ENCODE results near the gene GLIS2. TPM values are rescaled to one million over a fixed set of nuclear protein-coding genes. Genes with fewer than 3 reads are reported as not detected.

The GLIS2 gene
- total RNA-seq, 8 experiments from 2014 or later, result 2.7 to 10.2 (median 7.5) TPM

DNA sequence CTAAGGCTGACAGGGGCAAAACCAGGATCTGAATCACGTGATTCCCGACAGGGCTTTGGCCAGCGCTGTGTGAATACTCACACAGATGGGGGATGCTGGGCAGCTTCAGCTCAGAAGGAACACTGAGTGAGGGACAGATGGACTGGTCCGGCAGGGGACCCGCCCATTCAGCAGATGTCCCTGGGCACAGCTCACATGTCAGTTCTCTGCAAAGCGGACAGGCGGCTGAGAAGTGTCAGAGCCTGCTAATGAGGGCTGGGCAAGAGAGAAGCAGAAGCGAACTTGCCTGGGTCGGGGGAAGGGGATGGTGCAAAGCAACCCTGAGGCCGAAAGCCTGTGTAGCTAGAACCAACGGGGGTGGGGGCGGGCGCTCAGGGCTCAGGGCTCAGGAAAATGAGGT, 11.9 kb upstream of the GLIS2 start:
- ATAC-seq (replicated peaks in 6 of 8), result peak in 7 of 8 experiments; percentile 8 to 73 (median 50)

DNA sequence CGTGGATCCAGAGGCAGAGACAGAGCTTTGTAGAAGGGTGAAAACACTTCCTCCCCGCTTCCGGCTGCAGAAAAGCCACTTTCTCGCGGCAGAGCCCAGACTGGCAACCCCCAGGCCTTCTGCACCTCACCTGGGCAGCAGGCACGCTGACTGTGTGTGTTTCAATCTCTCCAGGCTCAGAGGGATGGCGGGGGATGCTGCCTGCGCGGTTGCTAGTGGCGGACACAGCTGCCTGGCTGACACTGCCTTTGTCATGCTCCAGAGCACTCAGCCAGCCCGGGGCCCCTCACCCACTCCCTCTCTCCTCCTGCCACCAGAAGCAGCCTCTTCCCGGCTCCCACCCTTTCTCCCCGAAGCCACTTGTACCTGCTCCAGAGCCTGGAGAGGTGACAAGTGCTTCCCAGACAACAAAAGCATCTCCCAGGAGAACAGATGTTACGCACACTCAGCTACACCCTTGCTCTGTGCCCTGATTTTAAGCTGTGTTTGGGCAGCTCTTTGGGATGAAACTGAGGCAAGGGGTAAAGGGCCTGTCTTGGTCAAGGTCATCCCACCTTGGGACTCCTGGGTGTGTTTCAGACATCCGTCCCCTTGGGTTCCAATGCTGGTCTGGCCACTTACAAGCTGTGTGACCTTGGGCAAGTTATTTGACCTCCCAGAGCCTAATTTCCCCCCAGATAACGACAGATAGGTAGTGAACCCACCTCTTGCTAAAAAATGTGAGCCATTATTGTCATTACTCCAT, 9.2 kb upstream of the GLIS2 start:
- peaks cover 14 to 35% of the 10 kb centered on the region in 2 donors for H3K4me1 ChIP-seq (replicated peaks in 1 of 2)
- H3K27ac ChIP-seq, result peak overlapping the region; percentile 56 to 84
- peak in 5 of 8 experiments; percentile 13 to 39 (median 27) for ATAC-seq (replicated peaks in 6 of 8)
- in situ Hi-C loops (cut with MboI; ENCODE audit: low pct_unique_long_range_greater_than_20kb in 2 of 9, low sequenced_read_pairs in 9 of 9, unreplicated experiment in 9 of 9), result no loop called here
- 14 to 80% (median 35%) methylated on average over 1 to 4 of the region's 16 CpGs; no CpG with 5 or more reads in 3 of the 10 experiments for WGBS, 10 experiments
- H3K4me3 ChIP-seq, result peak overlapping the region; percentile 40 to 44 (median 43)

More for the DNA sequence above, 11.9 kb upstream of the GLIS2 start:
- WGBS, 10 experiments, result 7 to 100% (median 42%) methylated on average over 1 to 4 of the region's 13 CpGs; no CpG with 5 or more reads in 6 of the 10 experiments
- Histone ChIP-seq H3K4me1 (replicated peaks in 1 of 2) (peaks cover 14 to 27% of the 10 kb centered on the region in 2 donors), H3K27ac (peak overlapping the region; percentile 15 to 69), H3K4me3 (no peak overlapping the region)
- in situ Hi-C loops (cut with MboI; ENCODE audit: low pct_unique_long_range_greater_than_20kb in 2 of 9, low sequenced_read_pairs in 9 of 9, unreplicated experiment in 9 of 9), result no loop called here

DNA sequence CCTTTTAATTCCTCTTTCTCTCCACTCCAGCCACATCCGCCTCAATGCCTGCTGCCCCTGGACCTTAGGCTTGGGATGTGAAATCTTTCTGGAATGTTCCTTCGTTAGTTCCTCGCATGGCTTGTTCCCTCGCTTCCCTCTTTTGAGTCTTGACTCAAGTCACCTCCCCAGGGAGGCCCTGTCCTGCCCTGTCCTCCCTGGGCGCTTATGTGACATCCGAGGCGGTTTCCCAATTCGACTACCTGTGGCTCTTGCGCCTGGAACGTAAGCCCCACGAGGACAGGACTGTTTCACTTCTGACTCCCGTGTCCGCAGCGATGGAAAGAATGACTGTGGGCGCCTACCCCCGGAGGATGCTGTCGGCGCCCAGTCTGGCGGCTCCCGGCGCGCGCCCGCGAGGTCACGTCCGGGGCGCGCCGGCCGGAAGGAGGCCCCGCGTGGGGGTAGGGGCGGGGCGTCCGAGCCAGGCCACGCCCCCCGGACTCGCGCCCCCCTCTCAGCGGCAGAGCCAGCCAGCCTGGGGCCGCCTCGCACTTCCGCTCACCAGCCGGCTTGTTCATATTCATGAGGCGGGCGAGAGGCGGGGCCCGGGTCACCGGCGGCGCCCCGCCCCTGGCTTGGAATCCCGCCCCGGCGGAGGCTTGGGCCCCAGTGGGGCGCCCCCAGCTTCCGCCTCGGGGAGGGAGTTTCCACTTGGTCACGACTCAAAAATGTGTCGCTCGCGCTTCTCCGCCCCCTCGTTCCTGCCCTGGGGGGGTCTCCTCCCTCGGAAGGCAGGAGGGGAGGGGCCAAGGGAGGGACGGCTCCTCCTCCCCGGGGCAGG, 8.4 kb upstream of the GLIS2 start:
- H3K4me1 ChIP-seq (replicated peaks in 1 of 2), result peaks cover 14 to 35% of the 10 kb centered on the region in 2 donors
- in situ Hi-C loops (cut with MboI; ENCODE audit: low pct_unique_long_range_greater_than_20kb in 2 of 9, low sequenced_read_pairs in 9 of 9, unreplicated experiment in 9 of 9), result no loop called here
- WGBS, 10 experiments, result 2 to 57% (median 24%) methylated on average over 1 to 8 of the region's 68 CpGs; no CpG with 5 or more reads in 3 of the 10 experiments
- H3K4me3 ChIP-seq, result peak overlapping the region; percentile 40 to 44 (median 43)
- ATAC-seq (replicated peaks in 6 of 8), result peak; percentile 76 to 93 (median 82)
- H3K27ac ChIP-seq, result peak overlapping the region; percentile 74 to 84

DNA sequence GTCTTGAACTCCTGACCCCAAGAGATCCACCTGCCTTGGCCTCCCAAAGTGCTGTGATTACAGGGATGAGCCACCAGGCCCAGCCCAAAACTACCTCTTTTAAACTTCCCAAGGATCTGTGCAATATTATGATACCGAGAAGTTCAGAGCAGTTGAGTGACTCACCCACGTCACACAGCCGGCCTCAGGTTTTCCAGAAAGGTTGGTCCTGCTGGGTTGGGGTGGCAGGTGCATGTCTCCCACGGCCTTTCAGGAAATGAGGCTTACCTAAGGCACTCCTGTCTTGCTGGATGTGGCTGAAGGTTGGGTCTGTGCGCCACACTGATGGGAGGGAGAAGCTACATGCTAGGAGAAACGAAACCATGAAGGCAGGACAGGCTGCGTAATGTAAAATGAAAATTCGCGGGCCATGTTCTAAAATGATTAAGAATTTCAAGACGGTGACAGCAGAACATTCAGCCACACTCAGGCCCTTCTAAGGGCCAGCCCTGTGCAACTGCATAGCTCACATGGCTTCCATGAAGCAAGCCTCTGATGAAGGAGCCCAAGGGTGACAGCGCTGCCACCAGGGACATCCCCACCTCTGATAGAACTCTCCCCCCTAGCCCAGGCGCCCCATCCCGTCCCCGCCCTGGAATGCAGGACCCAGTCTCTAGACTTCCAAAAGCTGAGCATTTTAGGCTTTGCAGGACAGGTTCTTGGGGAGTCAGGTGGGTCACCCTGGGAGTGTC, 6.6 kb upstream of the GLIS2 start:
- H3K4me1 ChIP-seq (replicated peaks in 1 of 2), result peaks cover 10 to 28% of the 10 kb centered on the region in 2 donors
- ATAC-seq (replicated peaks in 6 of 8), result no peak
- H3K27ac ChIP-seq, result peak overlapping the region in 1 of 2 donors; percentile 35
- 83 to 100% (median 97%) methylated on average over 1 to 6 of the region's 14 CpGs; no CpG with 5 or more reads in 4 of the 10 experiments for WGBS, 10 experiments
- in situ Hi-C loops (cut with MboI; ENCODE audit: low pct_unique_long_range_greater_than_20kb in 2 of 9, low sequenced_read_pairs in 9 of 9, unreplicated experiment in 9 of 9), result no loop called here
- H3K4me3 ChIP-seq, result no peak overlapping the region

DNA sequence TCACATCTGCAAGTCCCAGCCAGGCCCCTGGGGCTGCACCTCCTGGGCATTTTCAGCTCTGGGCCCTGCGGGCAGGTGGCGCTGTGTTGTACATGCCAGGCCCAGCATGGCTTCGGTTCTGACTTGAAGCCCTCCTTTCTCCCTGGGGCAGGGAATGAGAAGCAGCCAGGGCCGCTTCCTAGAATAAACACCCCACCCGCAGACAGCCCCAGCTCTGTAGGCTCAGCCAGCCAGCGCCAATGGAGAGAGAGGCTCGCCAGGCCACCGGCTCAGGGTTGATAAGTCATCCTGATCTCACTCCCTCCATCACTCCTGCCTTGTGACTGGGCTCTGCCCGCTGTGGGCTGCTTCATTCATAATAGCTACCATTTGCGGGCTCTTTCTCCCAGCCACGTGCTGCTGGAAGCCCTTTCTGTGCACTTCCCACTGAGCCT, 6.0 kb upstream of the GLIS2 start:
- H3K4me3 ChIP-seq, result no peak overlapping the region
- 46 to 66% (median 60%) methylated on average over 1 to 6 of the region's 11 CpGs; no CpG with 5 or more reads in 7 of the 10 experiments for WGBS, 10 experiments
- in situ Hi-C loops (cut with MboI; ENCODE audit: low pct_unique_long_range_greater_than_20kb in 2 of 9, low sequenced_read_pairs in 9 of 9, unreplicated experiment in 9 of 9), result no loop called here
- peak overlapping the region in 1 of 2 donors; percentile 35 for H3K27ac ChIP-seq
- peak; percentile 13 to 69 (median 36) for ATAC-seq (replicated peaks in 6 of 8)
- H3K4me1 ChIP-seq (replicated peaks in 1 of 2), result peaks cover 10 to 27% of the 10 kb centered on the region in 2 donors

DNA sequence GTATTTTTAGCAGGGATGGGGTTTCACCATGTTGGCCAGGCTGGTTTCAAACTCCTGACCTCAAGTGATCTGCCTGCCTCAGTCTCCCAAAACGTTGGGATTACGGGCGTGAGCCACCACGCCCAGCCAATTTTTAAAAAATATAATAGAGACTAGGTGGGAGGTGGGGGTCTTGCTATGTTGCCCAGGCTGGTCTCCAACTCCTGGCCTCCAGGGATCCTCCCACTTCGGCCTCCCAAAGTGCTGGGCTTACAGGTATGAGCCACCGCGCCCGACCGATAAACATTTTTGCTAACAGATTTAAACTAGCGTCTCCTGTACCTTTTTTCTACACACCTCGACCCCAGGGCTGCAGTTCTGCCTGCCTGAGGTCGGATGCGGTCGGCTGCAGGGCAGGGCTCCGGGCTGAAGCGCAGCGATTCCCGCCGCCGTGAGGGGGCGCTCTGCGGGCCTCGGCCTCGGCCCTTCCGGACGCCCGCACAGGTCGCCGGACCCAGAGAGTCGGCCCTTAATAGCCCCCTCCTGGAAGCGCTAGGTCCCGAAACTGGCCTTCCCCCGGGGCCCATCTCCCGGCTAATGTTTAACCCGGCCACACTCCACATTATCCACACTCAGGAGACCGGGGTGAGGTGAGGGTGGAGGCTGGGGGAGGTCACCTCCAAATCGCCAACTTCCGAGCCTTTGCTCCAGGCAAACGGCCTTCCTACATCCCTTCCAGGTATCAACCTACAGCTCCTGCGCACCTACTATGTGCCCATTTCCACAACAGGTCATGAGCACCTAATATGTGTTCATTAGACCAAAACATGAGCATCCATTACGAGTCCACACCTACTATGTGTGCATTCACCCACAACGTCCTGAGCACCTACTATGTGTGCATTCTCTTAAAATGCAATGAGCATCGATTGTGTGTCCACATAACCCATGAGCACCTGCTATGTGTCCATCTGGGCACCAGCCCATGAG, 2.0 kb upstream of the GLIS2 start:
- in situ Hi-C loops (cut with MboI; ENCODE audit: low pct_unique_long_range_greater_than_20kb in 2 of 9, low sequenced_read_pairs in 9 of 9, unreplicated experiment in 9 of 9), result no loop called here
- WGBS, 10 experiments, result 24 to 72% (median 49%) methylated on average over 3 to 25 of the region's 43 CpGs; no CpG with 5 or more reads in 1 of the 10 experiments

DNA sequence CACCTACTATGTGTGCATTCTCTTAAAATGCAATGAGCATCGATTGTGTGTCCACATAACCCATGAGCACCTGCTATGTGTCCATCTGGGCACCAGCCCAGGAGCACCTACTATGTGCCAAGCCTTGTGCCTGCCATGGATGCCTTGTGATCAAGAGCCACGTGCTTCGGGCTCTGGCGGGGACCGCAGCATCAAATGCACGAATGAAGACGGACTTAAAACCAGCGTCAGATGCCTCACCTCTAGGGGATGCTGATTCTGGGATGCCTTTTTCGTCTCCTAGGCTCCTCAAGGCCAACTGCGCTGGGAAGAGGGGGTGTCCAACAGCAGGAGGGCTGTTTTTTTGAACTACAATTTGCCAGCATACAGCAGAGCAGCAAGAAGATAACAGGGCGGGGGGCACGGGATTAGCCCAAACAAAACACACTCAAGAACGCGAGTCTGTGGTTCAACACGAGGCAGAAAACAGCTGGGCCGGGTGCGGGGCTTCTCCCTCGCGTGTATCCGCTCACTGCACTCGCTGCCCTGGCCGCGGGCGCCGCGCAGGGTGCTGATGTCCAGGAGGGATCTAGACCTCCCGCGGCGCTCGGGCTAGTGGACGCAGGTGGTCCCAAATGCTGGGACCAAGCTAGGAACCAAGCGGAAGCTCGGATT, 1.2 kb upstream of the GLIS2 start:
- H3K27ac ChIP-seq, result peak overlapping the region; percentile 88 to 89
- WGBS, 10 experiments, result 0 to 34% (median 10%) methylated on average over 1 to 8 of the region's 33 CpGs; no CpG with 5 or more reads in 3 of the 10 experiments
- peak; percentile 0 to 5 (median 2) for ATAC-seq (replicated peaks in 6 of 8)

More for the DNA sequence above, 2.0 kb upstream of the GLIS2 start:
- Histone ChIP-seq H3K4me1 (replicated peaks in 1 of 2) (peaks cover 19 to 26% of the 10 kb centered on the region in 2 donors), H3K4me3 (peak overlapping the region in 2 of 5 donors; percentile 54 to 94), H3K27ac (peak overlapping the region in 1 of 2 donors; percentile 89)
- peak in 1 of 8 experiments; percentile 4 for ATAC-seq (replicated peaks in 6 of 8)

DNA sequence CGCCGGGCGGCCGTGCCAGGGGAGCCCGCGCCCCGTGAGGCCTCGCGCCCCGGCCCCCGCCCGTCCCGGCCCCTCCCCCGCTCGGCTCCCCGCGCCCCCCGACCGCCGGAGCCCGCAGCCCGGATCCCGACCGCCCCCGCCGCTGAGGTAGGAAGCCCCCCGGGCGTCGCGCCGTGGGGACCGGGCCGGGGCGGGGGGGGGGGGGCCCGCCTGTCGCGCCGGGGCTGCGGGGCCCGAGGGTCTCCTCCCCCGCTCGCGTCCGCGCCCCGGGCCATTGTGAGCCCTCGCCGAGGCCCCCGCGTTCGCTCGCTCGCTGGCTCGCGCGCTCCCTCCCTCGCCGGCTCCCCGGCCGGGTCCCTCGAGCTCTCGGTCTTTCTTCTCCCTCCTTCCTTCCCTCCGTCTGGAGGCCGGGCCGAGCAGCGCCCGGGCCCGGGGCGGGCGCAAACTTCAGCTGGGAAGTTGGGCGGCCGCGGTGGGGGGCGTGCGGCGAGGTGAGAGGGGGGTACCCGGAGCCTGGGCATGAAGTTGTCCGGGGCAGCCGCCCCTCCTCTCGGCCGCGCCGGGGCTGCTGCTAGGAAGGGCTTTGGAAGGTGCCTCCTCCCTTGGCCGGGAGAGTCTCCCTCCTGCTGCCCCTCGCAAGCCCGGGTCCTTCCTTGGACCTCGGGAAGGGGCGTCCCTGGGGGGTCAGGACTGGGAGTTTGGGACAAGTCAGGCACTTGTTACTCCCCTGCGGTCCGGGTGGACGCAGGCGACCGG, 419 bp downstream of the GLIS2 start:
- Histone ChIP-seq H3K4me3 (peak overlapping the region; percentile 54 to 94 (median 92)), H3K27ac (peak overlapping the region; percentile 88 to 89), H3K4me1 (replicated peaks in 1 of 2) (peaks cover 42% of the 10 kb centered on the region in 2 donors)
- peak in 7 of 8 experiments; percentile 1 to 36 (median 4) for ATAC-seq (replicated peaks in 6 of 8)
- in situ Hi-C loops (cut with MboI; ENCODE audit: low pct_unique_long_range_greater_than_20kb in 2 of 9, low sequenced_read_pairs in 9 of 9, unreplicated experiment in 9 of 9), result no loop called here
- 0 to 2% (median 0%) methylated on average over 2 to 8 of the region's 93 CpGs; no CpG with 5 or more reads in 7 of the 10 experiments for WGBS, 10 experiments

More for the DNA sequence above, 1.2 kb upstream of the GLIS2 start:
- Histone ChIP-seq H3K4me3 (peak overlapping the region; percentile 54 to 94 (median 92)), H3K4me1 (replicated peaks in 1 of 2) (peaks cover 27 to 33% of the 10 kb centered on the region in 2 donors)
- in situ Hi-C loops (cut with MboI; ENCODE audit: low pct_unique_long_range_greater_than_20kb in 2 of 9, low sequenced_read_pairs in 9 of 9, unreplicated experiment in 9 of 9), result no loop called here

DNA sequence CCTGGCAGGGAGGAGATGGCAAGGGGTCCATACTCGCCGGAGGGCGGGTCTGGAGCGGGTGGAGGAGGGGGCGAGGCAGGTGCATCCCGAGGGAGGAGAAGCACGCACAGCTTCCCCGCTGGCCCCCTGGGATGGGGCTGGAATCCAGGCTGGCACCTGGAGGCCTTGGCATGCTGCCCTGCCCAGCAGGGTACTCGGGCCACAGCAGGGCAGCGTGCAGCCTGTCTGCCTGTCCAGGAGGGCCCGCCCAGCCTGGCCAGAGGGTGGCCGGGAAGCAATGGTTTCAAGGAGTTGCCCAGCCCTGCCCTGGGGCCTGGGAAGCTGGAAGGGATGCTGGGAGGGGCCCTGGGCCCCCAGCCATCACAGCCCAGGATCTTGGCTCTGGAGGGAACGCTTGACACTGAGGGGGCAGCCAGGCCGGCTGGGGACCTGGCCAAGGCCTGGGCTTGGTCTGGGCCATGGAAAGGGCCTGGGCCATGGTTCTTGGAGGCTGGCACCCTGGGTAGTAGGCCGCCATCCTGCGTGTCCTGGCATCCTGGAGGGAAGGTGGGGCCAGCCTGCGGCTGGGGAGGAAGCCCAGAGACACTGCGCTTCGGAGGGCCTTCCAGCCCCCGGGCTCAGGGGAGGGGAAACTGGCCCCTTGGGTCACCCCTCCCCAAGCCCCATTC, 1.1 kb downstream of the GLIS2 start:
- peak overlapping the region; percentile 88 to 89 for H3K27ac ChIP-seq
- in situ Hi-C loops (cut with MboI; ENCODE audit: low pct_unique_long_range_greater_than_20kb in 2 of 9, low sequenced_read_pairs in 9 of 9, unreplicated experiment in 9 of 9), result no loop called here
- WGBS, 10 experiments, result no CpG with 5 or more reads among the region's 20 CpGs
- peaks cover 42% of the 10 kb centered on the region in 2 donors for H3K4me1 ChIP-seq (replicated peaks in 1 of 2)
- ATAC-seq (replicated peaks in 6 of 8), result peak in 5 of 8 experiments; percentile 15 to 34 (median 18)
- H3K4me3 ChIP-seq, result peak overlapping the region; percentile 54 to 94 (median 92)

Data from motor neuron (in vitro differentiated cells).